Ishikawa (cell line): ENCODE data around the gene PLA2G2C.

ENCODE experiments used
- CEBPB ChIP-seq: IDR thresholded peaks from 2 replicates; pipeline ENCODE4 v1.6.1; 2012
- CREB1 ChIP-seq: IDR thresholded peaks from 2 replicates; pipeline ENCODE4 v1.6.1; 2012; ENCODE audit warnings: low read depth
- EGR1 ChIP-seq: IDR thresholded peaks from 2 replicates; pipeline ENCODE4 v1.6.1; 2012
- EP300 ChIP-seq: IDR thresholded peaks from 2 replicates; pipeline ENCODE4 v1.6.1; 2012; ENCODE audit warnings: borderline replicate concordance
- FOXM1 ChIP-seq: IDR thresholded peaks from 2 replicates; pipeline ENCODE4 v1.6.1; 2012; ENCODE audit warnings: low read depth, borderline replicate concordance
- NFIC ChIP-seq: IDR thresholded peaks from 2 replicates; pipeline ENCODE4 v1.6.1; 2012
- RAD21 ChIP-seq: IDR thresholded peaks from 2 replicates; pipeline ENCODE4 v1.6.1; 2012; ENCODE audit warnings: low read depth
- TAF1 ChIP-seq: IDR thresholded peaks from 2 replicates; pipeline ENCODE4 v1.6.1; 2012; ENCODE audit warnings: low read depth, mild to moderate bottlenecking
- TCF12 ChIP-seq: IDR thresholded peaks from 2 replicates; pipeline ENCODE4 v1.6.1; 2012; ENCODE audit warnings: low read depth
- TEAD4 ChIP-seq: IDR thresholded peaks from 2 replicates; pipeline ENCODE4 v1.6.1; 2012
- YY1 ChIP-seq: IDR thresholded peaks from 2 replicates; pipeline ENCODE4 v1.6.1; 2012; ENCODE audit warnings: low read depth
- ZBTB7A ChIP-seq: IDR thresholded peaks from 2 replicates; pipeline ENCODE4 v1.6.1; 2012; ENCODE audit warnings: low read depth
- TF ChIP-seq, protein P1 (sequence below): IDR thresholded peaks from 2 replicates; pipeline ENCODE4 v1.6.1; 2012; ENCODE audit warnings: low read depth, mild to moderate bottlenecking
- TF ChIP-seq, protein P2 (sequence below): IDR thresholded peaks from 2 replicates; pipeline ENCODE4 v1.6.1; 2012
- TF ChIP-seq, protein P3 (sequence below): IDR thresholded peaks from 2 replicates; pipeline ENCODE4 v1.6.1; 2012

PLA2G2C gene

DNA sequence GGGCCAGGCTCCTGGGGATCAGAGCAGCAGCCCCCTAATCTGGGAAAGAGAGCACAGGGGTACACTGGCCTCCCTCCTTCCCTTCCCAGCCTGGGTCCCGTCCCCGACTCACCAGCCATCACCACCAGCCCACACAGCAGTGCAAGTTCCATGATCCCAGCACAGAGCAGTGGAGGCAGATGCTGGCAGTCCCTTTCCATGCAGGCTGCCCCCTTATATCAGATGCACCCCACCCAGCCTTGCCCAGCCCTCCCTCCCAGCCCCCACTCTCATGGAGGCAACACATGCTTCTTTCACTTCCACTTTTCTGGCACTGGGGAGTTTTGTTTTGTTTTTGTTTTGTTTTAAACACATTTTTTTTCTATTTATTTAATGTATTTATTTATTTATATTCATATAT lies 67.0 kb downstream of the PLA2G2C start, which contains the start of gene PLA2G2D:
TSS of gene PLA2G2D (minus strand) at position 190 of the 400 bp plus-strand sequence. CDS start at position 152, 38 bp downstream.
- no peak for TF ChIP-seq ZBTB7A
- TF ChIP-seq YY1 = no peak
- no peak for TF ChIP-seq TCF12
- no peak for TF ChIP-seq EP300
- TF ChIP-seq, protein P1, sequence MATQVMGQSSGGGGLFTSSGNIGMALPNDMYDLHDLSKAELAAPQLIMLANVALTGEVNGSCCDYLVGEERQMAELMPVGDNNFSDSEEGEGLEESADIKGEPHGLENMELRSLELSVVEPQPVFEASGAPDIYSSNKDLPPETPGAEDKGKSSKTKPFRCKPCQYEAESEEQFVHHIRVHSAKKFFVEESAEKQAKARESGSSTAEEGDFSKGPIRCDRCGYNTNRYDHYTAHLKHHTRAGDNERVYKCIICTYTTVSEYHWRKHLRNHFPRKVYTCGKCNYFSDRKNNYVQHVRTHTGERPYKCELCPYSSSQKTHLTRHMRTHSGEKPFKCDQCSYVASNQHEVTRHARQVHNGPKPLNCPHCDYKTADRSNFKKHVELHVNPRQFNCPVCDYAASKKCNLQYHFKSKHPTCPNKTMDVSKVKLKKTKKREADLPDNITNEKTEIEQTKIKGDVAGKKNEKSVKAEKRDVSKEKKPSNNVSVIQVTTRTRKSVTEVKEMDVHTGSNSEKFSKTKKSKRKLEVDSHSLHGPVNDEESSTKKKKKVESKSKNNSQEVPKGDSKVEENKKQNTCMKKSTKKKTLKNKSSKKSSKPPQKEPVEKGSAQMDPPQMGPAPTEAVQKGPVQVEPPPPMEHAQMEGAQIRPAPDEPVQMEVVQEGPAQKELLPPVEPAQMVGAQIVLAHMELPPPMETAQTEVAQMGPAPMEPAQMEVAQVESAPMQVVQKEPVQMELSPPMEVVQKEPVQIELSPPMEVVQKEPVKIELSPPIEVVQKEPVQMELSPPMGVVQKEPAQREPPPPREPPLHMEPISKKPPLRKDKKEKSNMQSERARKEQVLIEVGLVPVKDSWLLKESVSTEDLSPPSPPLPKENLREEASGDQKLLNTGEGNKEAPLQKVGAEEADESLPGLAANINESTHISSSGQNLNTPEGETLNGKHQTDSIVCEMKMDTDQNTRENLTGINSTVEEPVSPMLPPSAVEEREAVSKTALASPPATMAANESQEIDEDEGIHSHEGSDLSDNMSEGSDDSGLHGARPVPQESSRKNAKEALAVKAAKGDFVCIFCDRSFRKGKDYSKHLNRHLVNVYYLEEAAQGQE = no peak
- TF ChIP-seq RAD21 = no peak
- TF ChIP-seq TEAD4 = no peak
- TF ChIP-seq CEBPB = no peak
- TF ChIP-seq FOXM1 = no peak
- TF ChIP-seq TAF1 = no peak
- TF ChIP-seq, protein P2, sequence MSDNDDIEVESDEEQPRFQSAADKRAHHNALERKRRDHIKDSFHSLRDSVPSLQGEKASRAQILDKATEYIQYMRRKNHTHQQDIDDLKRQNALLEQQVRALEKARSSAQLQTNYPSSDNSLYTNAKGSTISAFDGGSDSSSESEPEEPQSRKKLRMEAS = no peak
- TF ChIP-seq CREB1 = no peak
- no peak for TF ChIP-seq NFIC
- no peak for TF ChIP-seq EGR1
- TF ChIP-seq, protein P3, sequence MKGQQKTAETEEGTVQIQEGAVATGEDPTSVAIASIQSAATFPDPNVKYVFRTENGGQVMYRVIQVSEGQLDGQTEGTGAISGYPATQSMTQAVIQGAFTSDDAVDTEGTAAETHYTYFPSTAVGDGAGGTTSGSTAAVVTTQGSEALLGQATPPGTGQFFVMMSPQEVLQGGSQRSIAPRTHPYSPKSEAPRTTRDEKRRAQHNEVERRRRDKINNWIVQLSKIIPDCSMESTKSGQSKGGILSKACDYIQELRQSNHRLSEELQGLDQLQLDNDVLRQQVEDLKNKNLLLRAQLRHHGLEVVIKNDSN = no peak

DNA sequence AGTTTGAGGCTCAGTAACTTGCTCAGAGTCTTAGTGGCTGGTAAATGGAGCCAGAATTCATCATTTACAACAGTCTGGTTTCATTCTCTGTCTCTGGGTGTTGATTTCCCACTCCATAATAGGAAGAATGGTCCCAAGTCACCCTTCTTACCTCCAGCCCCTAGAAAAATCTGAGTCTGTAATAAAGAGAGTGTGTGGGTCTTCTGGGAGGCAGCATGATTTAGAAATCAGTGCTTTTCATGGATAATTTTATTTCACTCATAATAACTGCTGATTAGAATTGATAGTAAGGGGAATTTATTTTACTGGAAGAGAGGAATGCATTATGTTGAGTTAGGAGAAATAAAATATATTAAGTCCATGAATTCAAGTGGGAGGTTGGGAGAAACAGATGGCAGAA lies 69.1 kb downstream of the PLA2G2C start:
- TF ChIP-seq, protein P1 = no peak
- no peak for TF ChIP-seq CREB1
- TF ChIP-seq YY1 = no peak
- TF ChIP-seq TAF1 = no peak
- TF ChIP-seq TCF12 = no peak
- TF ChIP-seq, protein P3 = no peak
- TF ChIP-seq, protein P2 = no peak
- TF ChIP-seq FOXM1 = no peak
- no peak for TF ChIP-seq TEAD4
- TF ChIP-seq CEBPB = no peak
- TF ChIP-seq RAD21 = no peak
- no peak for TF ChIP-seq EGR1
- no peak for TF ChIP-seq ZBTB7A
- TF ChIP-seq NFIC = no peak

DNA sequence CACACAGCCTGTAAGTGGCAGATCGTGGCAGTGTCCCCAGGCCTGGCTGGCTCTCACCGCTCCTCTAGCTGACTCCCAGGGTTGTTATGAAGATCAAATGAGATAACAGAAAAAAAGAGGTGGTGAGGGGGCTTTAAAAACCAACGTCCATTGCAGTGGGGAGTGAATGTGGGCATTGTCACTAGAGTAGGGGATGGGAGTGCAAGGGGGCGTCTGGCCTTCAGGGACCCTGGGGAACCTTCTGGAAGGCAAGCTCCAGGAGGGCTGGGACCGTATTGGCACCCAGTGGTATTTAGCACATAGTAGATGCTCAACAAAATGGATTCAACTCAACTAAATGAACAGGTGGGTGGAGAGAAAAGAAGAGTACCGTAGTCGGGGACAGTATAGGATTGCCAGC lies 70.4 kb downstream of the PLA2G2C start:
- no peak for TF ChIP-seq TEAD4
- TF ChIP-seq, protein P1 = no peak
- TF ChIP-seq CEBPB = no peak
- no peak for TF ChIP-seq EGR1
- no peak for TF ChIP-seq ZBTB7A
- TF ChIP-seq, protein P2 = no peak
- no peak for TF ChIP-seq TAF1
- TF ChIP-seq NFIC = no peak
- TF ChIP-seq TCF12 = no peak
- no peak for TF ChIP-seq FOXM1
- TF ChIP-seq CREB1 = no peak
- TF ChIP-seq RAD21 = no peak
- TF ChIP-seq, protein P3 = no peak
- TF ChIP-seq EP300 = no peak
- no peak for TF ChIP-seq YY1

DNA sequence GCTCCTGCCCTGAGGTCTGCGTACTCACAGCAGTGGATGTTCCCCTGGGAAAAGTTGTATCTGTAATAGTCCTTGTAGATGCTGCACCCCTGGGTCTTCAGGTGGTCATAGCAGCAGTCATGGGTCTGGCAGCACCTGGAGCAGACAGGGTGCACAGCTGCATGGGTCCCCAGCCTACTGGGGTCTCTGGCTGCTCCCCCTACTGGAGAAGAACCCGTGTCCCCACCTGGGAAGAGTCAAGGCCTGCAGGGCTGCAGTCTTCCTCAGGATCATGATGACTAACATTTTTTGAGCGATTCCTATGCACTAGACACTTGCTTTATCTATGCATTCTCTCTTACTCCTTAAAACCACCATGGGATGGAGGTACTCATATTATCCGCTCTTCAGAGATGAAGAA lies 70.8 kb downstream of the PLA2G2C start:
- TF ChIP-seq FOXM1 = no peak
- TF ChIP-seq, protein P3 = no peak
